Lower lobe of right lung (tissue), 2 donors: Measurements from ENCODE around the gene ACR. TPM values are rescaled to one million over a fixed set of nuclear protein-coding genes. Genes with fewer than 3 reads are reported as not detected.

Experiments used
- ATAC-seq, 2 donors: fragments of 200-7000 bp; cut with Tn5 transposase; one replicate each; pipeline ENCODE4 v1.9.1; 2020 to 2022; ENCODE audit warnings: mild to moderate bottlenecking in 2 of 2, moderate library complexity in 2 of 2
- DNase-seq: peaks from one replicate; pipeline ENCODE4 v3.0.0-alpha.2; 2020
- H3K27ac ChIP-seq: fragments of 200-600 bp; one replicate; pipeline ENCODE4 v1.8.0; 2022
- H3K27me3 ChIP-seq: fragments of 200-600 bp; one replicate; pipeline ENCODE4 v1.8.0; 2022; ENCODE audit warnings: low read depth
- H3K36me3 ChIP-seq: fragments of 200-600 bp; one replicate; pipeline ENCODE4 v1.8.0; 2022; ENCODE audit warnings: mild to moderate bottlenecking
- H3K4me1 ChIP-seq: fragments of 200-600 bp; one replicate; pipeline ENCODE4 v1.8.0; 2022
- H3K4me3 ChIP-seq: fragments of 200-600 bp; one replicate; pipeline ENCODE4 v1.8.0; 2022; ENCODE audit warnings: mild to moderate bottlenecking
- H3K9me3 ChIP-seq: fragments of 200-600 bp; one replicate; pipeline ENCODE4 v1.8.0; 2022
- CTCF ChIP-seq: fragments of 200-600 bp; IDR thresholded peaks from one replicate; pipeline ENCODE4 v1.8.0; 2022; ENCODE audit warnings: antibody characterized with exemption, mild to moderate bottlenecking
- intact Hi-C: fragments of 100-400 bp; cut with DNase I; formaldehyde crosslinking; loops from one replicate; pipeline ENCODE4 v1.11.0; 2022
- total RNA-seq: library from RNA; stranded (reverse); fragmentation: NEBNext Ultra II Directional; extraction: Animal tissue kit (Norgen Biotek cat#: 25700); gene quantifications from one replicate; pipeline ENCODE4 v1.2.1, GENCODE V29; 2021
- donor health status: DM: no; HTN: yes; CAD: no; lungs with severe emphysema.

The ACR gene
- total RNA-seq, 1 donor from 2014 or later: 0.62 TPM

- H3K4me1 ChIP-seq: peaks cover 31% of the 10 kb centered on the region
- no peak for TF ChIP-seq CTCF
- no peak for DNase-seq
Observed at GRCh38 chr22:50708996-50709395, 29.0 kb upstream of the ACR start.

GRCh38 chr22:50710221-50710620 is 27.8 kb upstream of the ACR start:
- no peak for TF ChIP-seq CTCF
- no peak overlapping the region for H3K4me3 ChIP-seq
- DNase-seq: peak; percentile 36
- H3K4me1 ChIP-seq: peaks cover 34% of the 10 kb centered on the region
- H3K36me3 ChIP-seq: peaks cover 5% of the 10 kb centered on the region
- ATAC-seq: no peak
- H3K27me3 ChIP-seq: no peaks in the 10 kb centered on the region
- no peaks in the 10 kb centered on the region for H3K9me3 ChIP-seq
- H3K27ac ChIP-seq: no peak overlapping the region
- intact Hi-C loops: no loop called here

More at GRCh38 chr22:50708996-50709395, 29.0 kb upstream of the ACR start:
- intact Hi-C loops: no loop called here
- H3K9me3 ChIP-seq: no peaks in the 10 kb centered on the region
- no peaks in the 10 kb centered on the region for H3K27me3 ChIP-seq
- no peak overlapping the region for H3K4me3 ChIP-seq
- H3K36me3 ChIP-seq: peaks cover 13% of the 10 kb centered on the region
- no peak for ATAC-seq
- no peak overlapping the region for H3K27ac ChIP-seq

- ATAC-seq: no peak
- Histone ChIP-seq H3K4me1 (peaks cover 34% of the 10 kb centered on the region), H3K4me3 (no peak overlapping the region), H3K27me3 (no peaks in the 10 kb centered on the region), H3K9me3 (no peaks in the 10 kb centered on the region), H3K27ac (no peak overlapping the region), H3K36me3 (peaks cover 5% of the 10 kb centered on the region)
- TF ChIP-seq CTCF: no peak
- peak; percentile 35 for DNase-seq
- intact Hi-C loops: no loop called here
Observed at GRCh38 chr22:50710886-50711285, 27.1 kb upstream of the ACR start.

GRCh38 chr22:50711446-50712340 is 26.3 kb upstream of the ACR start:
- TF ChIP-seq CTCF: no peak
- peaks cover 34% of the 10 kb centered on the region for H3K4me1 ChIP-seq
- no peak overlapping the region for H3K4me3 ChIP-seq
- H3K27me3 ChIP-seq: no peaks in the 10 kb centered on the region
- no peaks in the 10 kb centered on the region for H3K9me3 ChIP-seq
- DNase-seq (peak; percentile 34), ATAC-seq (no peak)
- peaks cover 6% of the 10 kb centered on the region for H3K36me3 ChIP-seq
- no peak overlapping the region for H3K27ac ChIP-seq
- intact Hi-C loops: no loop called here

GRCh38 chr22:50712341-50713007 is 25.5 kb upstream of the ACR start:
- no peaks in the 10 kb centered on the region for H3K27me3 ChIP-seq
- ATAC-seq (no peak), DNase-seq (peak; percentile 37)
- TF ChIP-seq CTCF: no peak
- no peak overlapping the region for H3K4me3 ChIP-seq
- no peaks in the 10 kb centered on the region for H3K9me3 ChIP-seq
- intact Hi-C loops: no loop called here
- no peak overlapping the region for H3K27ac ChIP-seq
- H3K4me1 ChIP-seq: peaks cover 34% of the 10 kb centered on the region
- H3K36me3 ChIP-seq: peaks cover 10% of the 10 kb centered on the region
